Brain microvascular endothelial cell (primary cell): ENCODE results near the gene MRPL4.
"Not testable (repeated sequence)": the region's sequence is repeated elsewhere in the genome, so short reads cannot be mapped to it uniquely, and the experiment has no call there.

Experiments used
- DNase-seq: peaks from one replicate; pipeline ENCODE4 v3.0.0-alpha.2; 2020
- H3K27ac ChIP-seq: fragments of 250-450 bp; sonication (Bioruptor Pico); 2 replicates; pipeline ENCODE4 v1.5.1; 2020; ENCODE audit warnings: mild to moderate bottlenecking, moderate library complexity
- H3K27me3 ChIP-seq: fragments of 250-450 bp; sonication (Bioruptor Pico); replicated peaks from 2 replicates; pipeline ENCODE4 v1.5.1; 2020; ENCODE audit warnings: mild to moderate bottlenecking
- H3K36me3 ChIP-seq: fragments of 250-450 bp; sonication (Bioruptor Pico); replicated peaks from 2 replicates; pipeline ENCODE4 v1.5.1; 2020; ENCODE audit warnings: mild to moderate bottlenecking
- H3K4me3 ChIP-seq: 2 replicates; pipeline ENCODE4 v1.5.1; 2011; ENCODE audit warnings: low read depth, mild to moderate bottlenecking, control low read depth, low read length, moderate library complexity
- in situ Hi-C: cut with HindIII; loops from 2 replicates; pipeline ENCODE4 v1.10.0; 2017; ENCODE audit warnings: low sequenced_read_pairs, low pct_ligation_motif_present
- TF ChIP-seq, protein P1 (sequence below): IDR thresholded peaks from 2 replicates; pipeline ENCODE4 v1.5.1; 2011; ENCODE audit warnings: low read depth, mild to moderate bottlenecking, moderate library complexity, low read length, control low read depth, inconsistent platforms; ENCODE audit errors: missing control alignments

The MRPL4 gene

GRCh38 chr19:10277795-10278589 lies 26.0 kb downstream of the MRPL4 start:
- DNase-seq: no peak
- H3K27ac ChIP-seq: no peak overlapping the region
- in situ Hi-C loops: no loop called here
- H3K27me3 ChIP-seq: no peaks in the 10 kb centered on the region
- H3K36me3 ChIP-seq: peaks cover 2% of the 10 kb centered on the region
- TF ChIP-seq, protein P1, sequence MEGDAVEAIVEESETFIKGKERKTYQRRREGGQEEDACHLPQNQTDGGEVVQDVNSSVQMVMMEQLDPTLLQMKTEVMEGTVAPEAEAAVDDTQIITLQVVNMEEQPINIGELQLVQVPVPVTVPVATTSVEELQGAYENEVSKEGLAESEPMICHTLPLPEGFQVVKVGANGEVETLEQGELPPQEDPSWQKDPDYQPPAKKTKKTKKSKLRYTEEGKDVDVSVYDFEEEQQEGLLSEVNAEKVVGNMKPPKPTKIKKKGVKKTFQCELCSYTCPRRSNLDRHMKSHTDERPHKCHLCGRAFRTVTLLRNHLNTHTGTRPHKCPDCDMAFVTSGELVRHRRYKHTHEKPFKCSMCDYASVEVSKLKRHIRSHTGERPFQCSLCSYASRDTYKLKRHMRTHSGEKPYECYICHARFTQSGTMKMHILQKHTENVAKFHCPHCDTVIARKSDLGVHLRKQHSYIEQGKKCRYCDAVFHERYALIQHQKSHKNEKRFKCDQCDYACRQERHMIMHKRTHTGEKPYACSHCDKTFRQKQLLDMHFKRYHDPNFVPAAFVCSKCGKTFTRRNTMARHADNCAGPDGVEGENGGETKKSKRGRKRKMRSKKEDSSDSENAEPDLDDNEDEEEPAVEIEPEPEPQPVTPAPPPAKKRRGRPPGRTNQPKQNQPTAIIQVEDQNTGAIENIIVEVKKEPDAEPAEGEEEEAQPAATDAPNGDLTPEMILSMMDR: no peak
- H3K4me3 ChIP-seq: no peak overlapping the region

DNA sequence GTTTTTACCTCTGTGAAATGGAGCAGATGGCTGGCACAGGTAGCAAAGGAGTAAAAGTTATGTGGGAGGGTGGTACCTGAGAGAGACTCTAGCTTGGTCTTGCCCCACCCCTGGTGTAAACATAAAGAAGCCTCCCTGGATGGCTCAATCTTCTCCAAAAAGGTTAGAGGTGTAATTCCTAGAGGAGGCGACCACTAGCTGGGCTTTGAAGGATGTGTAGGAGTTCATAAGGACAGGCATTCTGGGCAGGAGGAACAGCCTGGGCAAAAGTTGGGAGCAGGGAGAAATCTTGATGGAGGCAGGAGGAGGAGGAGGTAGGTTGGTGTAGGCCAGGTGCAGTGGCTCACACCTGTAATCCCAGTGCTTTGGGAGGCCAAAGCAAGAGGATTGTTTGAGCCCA lies 26.9 kb downstream of the MRPL4 start:
- Histone ChIP-seq H3K27ac (no peak overlapping the region), H3K27me3 (no peaks in the 10 kb centered on the region), H3K4me3 (no peak overlapping the region), H3K36me3 (peaks cover 2% of the 10 kb centered on the region)
- TF ChIP-seq, protein P1: no peak
- in situ Hi-C loops: no loop called here
- DNase-seq: no peak

DNA sequence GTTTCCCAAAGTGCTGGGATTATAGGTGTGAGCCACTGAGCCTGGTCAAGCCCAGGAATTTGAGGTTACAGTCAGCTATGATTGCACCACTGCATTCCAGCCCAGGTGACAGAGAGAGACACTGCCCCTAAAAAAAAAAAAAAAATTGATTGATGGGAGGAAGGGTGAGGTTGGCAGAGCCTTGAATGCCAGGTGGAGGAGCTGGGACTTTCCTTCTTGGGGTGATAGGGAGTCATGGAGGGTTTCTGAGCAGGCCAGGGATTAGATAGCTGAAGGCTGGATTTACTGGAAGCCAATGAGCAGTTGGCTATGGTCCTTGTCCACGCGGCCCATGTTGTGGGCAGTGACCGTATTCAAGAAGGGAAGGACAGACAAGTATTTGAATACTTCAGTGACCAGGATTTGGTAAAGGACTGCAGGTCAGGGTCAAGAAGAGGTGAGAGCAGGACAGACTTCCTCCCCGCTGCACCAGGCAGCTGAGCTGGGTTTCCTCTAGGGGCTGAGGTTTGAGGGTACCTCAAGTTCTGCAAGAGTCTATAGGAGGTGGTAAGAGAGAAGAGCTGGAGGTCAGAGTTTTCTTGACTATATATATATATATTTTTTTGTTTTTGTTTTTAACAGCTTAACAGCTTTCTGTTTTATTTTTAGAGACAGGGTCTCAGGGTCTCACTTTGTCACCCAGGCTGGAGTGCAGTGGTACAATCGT lies 27.9 kb downstream of the MRPL4 start:
- in situ Hi-C loops: no loop called here

DNA sequence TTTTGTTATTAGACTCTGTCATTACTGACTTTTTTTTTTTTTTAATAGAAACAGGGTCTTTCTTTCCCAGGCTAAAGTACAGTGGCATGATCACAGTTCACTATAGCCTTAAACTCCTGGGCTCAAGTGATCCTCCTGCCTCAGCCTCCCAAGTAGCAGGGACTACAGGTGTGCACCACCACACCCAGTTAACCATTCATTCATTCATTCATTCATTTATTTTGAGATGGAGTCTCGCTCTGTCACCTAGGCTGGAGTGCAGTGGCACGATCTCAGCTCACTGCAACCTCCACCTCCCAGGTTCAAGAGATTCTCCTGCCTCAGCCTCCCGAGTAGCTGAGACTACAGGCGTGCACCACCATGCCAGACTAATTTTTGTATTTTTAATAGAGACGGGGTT lies 30.0 kb downstream of the MRPL4 start:
- H3K4me3 ChIP-seq, H3K27me3 ChIP-seq, H3K27ac ChIP-seq, DNase-seq, in situ Hi-C loops: not testable (repeated sequence)
- peaks cover 16% of the 10 kb centered on the region for H3K36me3 ChIP-seq

More for the DNA sequence above, 27.9 kb downstream of the MRPL4 start:
- Histone ChIP-seq H3K27me3 (no peaks in the 10 kb centered on the region), H3K36me3 (peaks cover 7% of the 10 kb centered on the region), H3K4me3 (no peak overlapping the region), H3K27ac (no peak overlapping the region)
- TF ChIP-seq, protein P1: no peak
- no peak for DNase-seq

GRCh38 chr19:10283301-10284064 lies 31.5 kb downstream of the MRPL4 start:
- in situ Hi-C loops: no loop called here
- Histone ChIP-seq H3K4me3 (no peak overlapping the region), H3K36me3 (peaks cover 16% of the 10 kb centered on the region), H3K27me3 (no peaks in the 10 kb centered on the region), H3K27ac (no peak overlapping the region)
- TF ChIP-seq, protein P1: no peak
- DNase-seq: no peak
